HepG2 (cell line): ENCODE measurements around the gene ADGRV1. TPM values are rescaled to one million over a fixed set of nuclear protein-coding genes. Genes with fewer than 3 reads are reported as not detected.

Experiments used
- ARID5B ChIP-seq: IDR thresholded peaks from 2 replicates; pipeline ENCODE4 v1.4.0; 2020; ENCODE audit warnings: mild to moderate bottlenecking, missing genetic modification reagents
- NR0B2 ChIP-seq: sonication (generic); formaldehyde crosslinking; IDR thresholded peaks from 2 replicates; pipeline ENCODE4 v1.4.0; 2020; ENCODE audit warnings: mild to moderate bottlenecking, missing genetic modification reagents
- PRDM10 ChIP-seq: sonication (generic); formaldehyde crosslinking; IDR thresholded peaks from 2 replicates; pipeline ENCODE4 v1.4.0; 2020; ENCODE audit warnings: low read depth, missing genetic modification reagents
- PRMT3 ChIP-seq: sonication (generic); formaldehyde crosslinking; IDR thresholded peaks from 2 replicates; pipeline ENCODE4 v1.8.1; 2022; ENCODE audit warnings: low read depth, mild to moderate bottlenecking, moderate library complexity, missing genetic modification reagents, borderline replicate concordance
- SNRNP70 ChIP-seq: fragments of 200-400 bp; formaldehyde crosslinking; IDR thresholded peaks from 2 replicates; pipeline ENCODE4 v1.6.1; 2017; ENCODE audit warnings: mild to moderate bottlenecking, low read depth, low read length, moderate library complexity
- ZNF333 ChIP-seq: sonication (generic); formaldehyde crosslinking; IDR thresholded peaks from 2 replicates; pipeline ENCODE4 v1.4.0; 2020; ENCODE audit warnings: mild to moderate bottlenecking, missing genetic modification reagents, borderline replicate concordance
- polyA plus RNA-seq, 8 experiments: library from polyadenylated mRNA; depleted of rRNA in 3 of 8; stranded (reverse) in 7 of 8; unstranded in 1 of 8; fragments of >200 nt; fragmentation: Illumina TruSeq in 4 of 8; extraction: Trizol in 4 of 8; gene quantifications; 2 replicates each; pipeline versions ENCODE4 v1.2.1 to v1.2.3, GENCODE V29; 2011 to 2016; ENCODE audit warnings: low read depth in 4 of 8, missing spikeins in 1 of 8, mixed read lengths in 1 of 8; ENCODE audit not compliant: insufficient read depth in 1 of 8
- total RNA-seq, 5 experiments: library from RNA; depleted of rRNA; stranded (reverse); fragments of >200 nt; fragmentation: Illumina TruSeq; extraction: Trizol; gene quantifications; 2 replicates each; pipeline ENCODE4 v1.2.3, GENCODE V29; 2016; ENCODE audit warnings: low read depth in 1 of 5

Gene ADGRV1
- total and polyA plus RNA-seq, 2 of the 13 experiments (the other 11 are each of a cell fraction or from before 2014, with no cell fraction given) = 1.7 to 3.9 TPM

GRCh38 chr5:90613459-90613858, 54.9 kb downstream of the ADGRV1 start (continued):
- TF ChIP-seq NR0B2 (no peak), SNRNP70 (no peak), PRDM10 (CRISPR knock-in tag) (no peak), PRMT3 (CRISPR knock-in tag) (no peak), ARID5B (CRISPR knock-in tag) (no peak), ZNF333 (no peak)
